NT2/D1 (cell line): Measurements from ENCODE around the gene OR10R2.

ENCODE experiments used
- SUZ12 ChIP-seq: IDR thresholded peaks from 2 replicates; pipeline ENCODE4 v1.6.1; 2011; ENCODE audit not compliant: insufficient read length, insufficient read depth; ENCODE audit errors: extremely low read depth
- ZNF274 ChIP-seq: IDR thresholded peaks from 2 replicates; pipeline ENCODE4 v1.6.1; 2011; ENCODE audit warnings: mild to moderate bottlenecking, low read depth, low read length

DNA sequence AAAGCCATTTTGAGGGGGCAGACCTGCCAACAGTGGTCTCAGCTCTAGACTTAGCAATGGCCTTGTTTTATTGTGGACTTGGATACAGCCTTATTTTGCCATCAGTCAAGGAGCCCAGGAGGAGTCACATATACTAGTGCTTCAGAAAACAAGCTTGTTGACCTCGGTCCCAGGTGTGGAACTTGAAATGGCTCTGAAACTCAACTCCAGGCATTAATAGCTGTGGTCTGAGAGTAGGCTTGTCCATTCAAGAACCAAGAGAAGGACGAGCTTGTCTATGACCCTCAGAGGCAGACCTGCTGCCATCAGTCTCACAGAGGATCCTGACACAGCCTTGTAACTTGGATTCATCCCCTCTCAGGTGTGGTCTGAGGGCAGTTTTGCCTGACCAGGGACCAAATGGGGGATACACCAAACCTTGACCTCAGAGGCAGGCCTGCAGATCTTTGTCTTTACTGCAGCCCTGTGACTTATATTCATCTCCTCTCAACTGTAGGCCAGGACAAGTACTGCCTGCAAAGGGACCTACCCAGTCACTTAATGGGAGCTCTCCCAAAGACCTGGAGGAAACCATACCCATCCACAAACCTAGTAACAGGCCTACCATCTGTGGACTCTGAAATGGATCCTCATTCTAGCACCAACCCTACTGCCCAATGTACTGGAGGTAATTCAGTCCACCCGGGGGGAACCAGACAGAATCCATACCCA lies 49.1 kb downstream of the OR10R2 start:
- TF ChIP-seq ZNF274, result no peak
- TF ChIP-seq SUZ12, result no peak
